Fibroblast of skin of back (primary cell): ENCODE results near the gene PTAR1.

Experiments used
- DNase-seq: peaks from one replicate; pipeline ENCODE4 v3.0.0-alpha.2; 2013

The PTAR1 gene

GRCh38 chr9:69674112-69674685 is 85.6 kb downstream of the PTAR1 start:
- DNase-seq, result no peak

GRCh38 chr9:69673311-69673640 is 86.5 kb downstream of the PTAR1 start:
- DNase-seq, result no peak

- peak; percentile 90 for DNase-seq
Observed at GRCh38 chr9:69672596-69673310, 87.1 kb downstream of the PTAR1 start.

- DNase-seq, result peak; percentile 69
Observed at GRCh38 chr9:69671879-69672595, 87.8 kb downstream of the PTAR1 start, which contains the start of gene APBA1. APBA1 (minus strand) TSS chr9:69672371.

GRCh38 chr9:69671311-69671878 is 88.4 kb downstream of the PTAR1 start:
- DNase-seq, result no peak

- DNase-seq, result no peak
Observed at GRCh38 chr9:69667306-69667705, 92.5 kb downstream of the PTAR1 start.

GRCh38 chr9:69660304-69660703 is 99.5 kb downstream of the PTAR1 start:
- peak; percentile 50 for DNase-seq
